ENCODE data around the gene PRDM4. TPM values are rescaled to one million over a fixed set of nuclear protein-coding genes. Genes with fewer than 3 reads are reported as not detected.

The PRDM4 gene
- total and polyA plus RNA-seq, 2 of the 13 experiments (the other 11 are each of a cell fraction or from before 2014, with no cell fraction given): 9.9 to 15.3 TPM

- TF ChIP-seq, protein P1, sequence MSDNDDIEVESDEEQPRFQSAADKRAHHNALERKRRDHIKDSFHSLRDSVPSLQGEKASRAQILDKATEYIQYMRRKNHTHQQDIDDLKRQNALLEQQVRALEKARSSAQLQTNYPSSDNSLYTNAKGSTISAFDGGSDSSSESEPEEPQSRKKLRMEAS (IDR thresholded peaks at IDR 0.05): peak; percentile 68
- peak; percentile 20; the same call in 1 of the 2 replicates for TF ChIP-seq ZNF776 (CRISPR knock-in tag; IDR thresholded peaks at IDR 0.05)
- TF ChIP-seq HNRNPLL (IDR thresholded peaks at IDR 0.05; ENCODE audit: low read depth, low read length, poor library complexity, severe bottlenecking): peak; percentile 94
Observed at GRCh38 chr12:107760809-107761501, at the start of gene PRDM4 (continued).

DNA sequence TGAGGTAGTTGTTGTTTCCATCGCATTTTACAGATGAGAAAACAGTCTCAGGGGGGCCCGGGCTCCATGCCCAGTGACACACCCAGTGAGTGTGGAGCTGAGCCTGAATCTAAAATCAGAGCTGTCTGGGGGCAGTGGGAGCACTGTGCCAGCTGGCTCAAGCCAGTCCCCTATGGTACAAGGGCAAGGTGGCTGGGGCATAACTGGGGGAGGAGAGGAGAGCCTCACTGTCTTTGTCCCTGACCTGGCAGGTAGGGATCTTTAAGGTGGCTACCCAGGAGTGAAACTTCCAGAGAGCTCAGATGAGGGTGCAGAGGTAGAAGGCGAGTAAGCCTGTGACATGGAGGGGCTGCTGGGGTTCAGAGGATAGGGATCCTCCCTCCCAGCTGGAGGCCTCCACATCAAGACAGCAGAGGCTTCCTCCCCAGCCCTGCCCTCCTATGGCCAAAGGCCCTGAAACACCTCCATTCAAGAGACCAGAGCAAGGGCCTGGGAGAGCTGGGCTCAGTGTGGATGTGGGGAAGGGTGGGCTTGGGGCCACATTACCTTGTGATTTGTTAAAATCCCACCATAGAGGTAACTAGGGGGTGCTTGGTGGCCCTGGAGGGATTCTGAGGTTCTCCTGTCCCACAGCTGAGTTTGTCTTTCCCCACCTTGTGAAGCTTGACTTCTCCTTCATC is 46.7 kb upstream of the PRDM4 start:
- CTCF ChIA-PET (ENCODE audit: low intra/inter-chr PET ratio, low total read pairs): no interaction called here
- ATAC-seq: no peak
- 23% methylated on average over 3 of the region's 3 CpGs for WGBS (ENCODE audit: low lambda C conversion rate)

More for the DNA sequence above, 46.7 kb upstream of the PRDM4 start:
- POLR2A ChIA-PET: no interaction called here
- no peak overlapping the region for H3K4me2 ChIP-seq (ENCODE audit: low read depth, low read length)
- no peaks in the 10 kb centered on the region; a peak in 1 of 5 replicates for H3K27me3 ChIP-seq (ENCODE audit: control insufficient read depth in 1 of 2, insufficient read depth in 2 of 2, low read length in 2 of 2)
- no peaks in the 10 kb centered on the region for H3K9me3 ChIP-seq (ENCODE audit: low read length)
- TF ChIP-seq, protein P2, sequence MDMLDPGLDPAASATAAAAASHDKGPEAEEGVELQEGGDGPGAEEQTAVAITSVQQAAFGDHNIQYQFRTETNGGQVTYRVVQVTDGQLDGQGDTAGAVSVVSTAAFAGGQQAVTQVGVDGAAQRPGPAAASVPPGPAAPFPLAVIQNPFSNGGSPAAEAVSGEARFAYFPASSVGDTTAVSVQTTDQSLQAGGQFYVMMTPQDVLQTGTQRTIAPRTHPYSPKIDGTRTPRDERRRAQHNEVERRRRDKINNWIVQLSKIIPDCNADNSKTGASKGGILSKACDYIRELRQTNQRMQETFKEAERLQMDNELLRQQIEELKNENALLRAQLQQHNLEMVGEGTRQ (IDR thresholded peaks at IDR 0.05; ENCODE audit: low read depth, low read length): no peak
- TF ChIP-seq, protein P2 (CRISPR knock-in tag; IDR thresholded peaks at IDR 0.05; ENCODE audit: borderline replicate concordance): no peak
- H3K4me3 ChIP-seq (replicated peaks in 1 of 3; ENCODE audit: insufficient read depth in 1 of 3, low read depth in 2 of 3, low read length in 3 of 3): no peak overlapping the region
- no peak overlapping the region for H3K9ac ChIP-seq (ENCODE audit: insufficient read depth, low read depth, low read length)
- H3K79me2 ChIP-seq (ENCODE audit: insufficient read depth, low read length): no peaks in the 10 kb centered on the region
- DNase-seq (ENCODE audit: low spot score) (no peak), FAIRE-seq (no peak)
- H3K4me1 ChIP-seq (ENCODE audit: insufficient read depth, low read length): no peaks in the 10 kb centered on the region
- BruUV-seq (replicated peaks): no TSS peak
- intact Hi-C loops (cut with micrococcal nuclease; ENCODE audit: unreplicated experiment): no loop called here
- no peak overlapping the region for H3K27ac ChIP-seq (ENCODE audit: extremely low read length, insufficient read depth, low read length)
- in situ Hi-C loops (cut with HindIII; ENCODE audit: extremely low pct_ligation_motif_present, low pct_unique_long_range_greater_than_20kb): no loop called here
- no peaks in the 10 kb centered on the region for H4K20me1 ChIP-seq (ENCODE audit: insufficient read depth, low read length)
- no peak overlapping the region for H2AFZ ChIP-seq (ENCODE audit: low read length)
- H3K36me3 ChIP-seq (replicated peaks in 1 of 2; ENCODE audit: control insufficient read depth in 1 of 2, insufficient read depth in 2 of 2, low read length in 2 of 2): no peaks in the 10 kb centered on the region
